Pulmonary artery endothelial cell (primary cell): ENCODE results near the gene FAM124B. TPM values are rescaled to one million over a fixed set of nuclear protein-coding genes. Genes with fewer than 3 reads are reported as not detected.
A peak's percentile ranks its signal among the peaks of the same experiment; 100 is the strongest.

Source experiments
- DNase-seq: peaks from one replicate; pipeline ENCODE4 v3.0.0-alpha.2; 2011; ENCODE audit warnings: low read depth, low spot score
- total RNA-seq: library from RNA; depleted of rRNA; stranded (reverse); fragments of >200 nt; gene quantifications from 2 replicates; pipeline ENCODE4 v1.2.3, GENCODE V29; 2014

The FAM124B gene, protein sequence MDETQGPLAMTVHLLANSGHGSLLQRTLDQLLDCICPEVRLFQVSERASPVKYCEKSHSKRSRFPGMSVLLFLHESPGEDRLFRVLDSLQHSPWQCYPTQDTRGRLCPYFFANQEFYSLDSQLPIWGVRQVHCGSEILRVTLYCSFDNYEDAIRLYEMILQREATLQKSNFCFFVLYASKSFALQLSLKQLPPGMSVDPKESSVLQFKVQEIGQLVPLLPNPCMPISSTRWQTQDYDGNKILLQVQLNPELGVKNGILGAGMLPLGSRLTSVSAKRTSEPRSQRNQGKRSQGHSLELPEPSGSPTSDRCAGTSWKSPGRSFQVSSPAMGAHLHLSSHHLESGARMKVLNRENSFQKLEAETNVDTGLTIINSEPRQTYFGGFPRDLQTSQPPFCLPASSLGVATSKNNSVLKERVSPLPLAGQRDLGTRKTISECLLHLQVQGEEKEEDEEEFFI
- total RNA-seq = 82.4 and 110 TPM in 2 replicates

DNA sequence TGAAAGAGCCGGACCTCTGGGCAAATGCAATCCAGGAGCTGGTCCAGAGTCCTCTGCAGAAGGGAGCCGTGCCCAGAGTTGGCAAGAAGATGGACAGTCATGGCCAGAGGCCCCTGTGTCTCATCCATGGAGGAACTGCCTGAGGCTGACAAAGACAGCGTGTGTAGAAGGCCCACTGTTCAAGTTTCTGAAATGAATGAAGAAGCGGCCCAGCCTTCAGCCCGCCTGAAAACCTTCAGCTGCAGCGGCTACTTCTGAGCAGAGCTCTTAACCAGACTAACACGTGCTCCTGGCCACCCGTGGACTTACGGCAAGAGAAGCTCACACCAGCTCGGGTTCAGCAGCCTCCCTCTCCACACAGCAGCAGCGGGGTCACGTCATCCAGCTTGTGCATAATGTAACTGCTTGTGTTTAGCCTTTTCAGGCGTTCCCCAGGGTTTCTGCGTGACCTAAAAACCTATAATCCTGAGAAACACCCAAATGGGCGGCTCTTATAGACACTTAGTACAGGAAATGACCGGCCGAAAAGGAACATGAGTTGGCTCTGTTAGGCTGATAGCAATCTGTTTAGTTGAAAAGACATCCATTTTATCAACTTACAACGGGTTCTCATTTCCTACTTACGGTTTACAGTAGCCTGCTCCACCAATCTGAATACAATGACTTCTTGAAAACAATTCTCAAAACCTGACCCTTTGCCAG, at the start of gene FAM124B:
Gene FAM124B, minus strand, starts transcription at position 467 of the 702 bp plus-strand sequence. Its CDS starts 339 bp downstream, at position 128.
- peak; percentile 99 for DNase-seq

DNA sequence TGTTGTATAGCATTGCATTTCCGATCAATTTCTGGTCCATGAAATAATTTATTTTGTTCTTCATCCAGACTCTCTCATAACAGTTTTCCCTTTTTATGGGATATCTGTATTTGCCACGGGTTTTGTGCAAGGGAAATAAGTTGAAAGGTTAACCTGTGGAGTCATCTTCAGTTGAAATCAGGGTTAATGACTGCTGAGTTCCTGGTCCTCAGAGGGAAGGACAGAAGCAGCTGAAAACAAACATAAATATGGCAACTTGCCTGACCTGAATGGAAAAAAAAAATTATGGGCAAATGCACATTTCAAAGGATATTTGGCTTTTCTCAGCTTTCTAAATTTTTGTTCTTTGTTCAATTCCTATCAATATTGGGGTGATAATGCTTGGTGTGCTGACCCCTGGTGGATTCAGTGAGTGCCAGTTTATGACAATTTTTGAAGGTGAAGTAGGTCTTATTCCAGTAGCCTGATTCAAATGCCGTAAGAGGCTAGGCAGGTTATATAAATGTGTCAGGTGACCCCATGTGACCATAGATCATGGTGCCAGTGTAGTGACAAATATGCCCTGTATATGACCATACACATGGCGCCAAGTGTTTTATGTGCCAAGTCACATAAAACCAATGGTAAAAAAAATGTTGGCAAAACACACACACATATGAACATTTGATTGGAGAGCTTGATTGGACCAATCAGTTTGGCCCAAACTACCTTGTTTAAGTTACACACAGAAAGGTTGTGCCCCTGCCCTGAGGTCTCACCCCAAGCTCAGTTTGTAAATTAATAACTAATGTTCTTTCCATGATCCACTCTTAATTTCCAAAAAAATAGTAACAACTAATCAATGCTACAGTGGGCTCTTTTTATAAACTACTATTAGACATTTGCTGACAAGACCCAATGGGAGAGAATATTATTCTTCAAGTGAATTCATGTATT, 47.6 kb upstream of the FAM124B start:
- DNase-seq = peak; percentile 32

- no peak for DNase-seq
These were observed 46.3 kb upstream of the FAM124B start for GRCh38 chr2:224448236-224448635.

- DNase-seq = no peak
These were observed 42.9 kb upstream of the FAM124B start for GRCh38 chr2:224444783-224445182.

- DNase-seq = no peak
These were observed 42.1 kb upstream of the FAM124B start for GRCh38 chr2:224444021-224444420.

GRCh38 chr2:224442071-224442967, 40.4 kb upstream of the FAM124B start:
- DNase-seq = no peak

DNA sequence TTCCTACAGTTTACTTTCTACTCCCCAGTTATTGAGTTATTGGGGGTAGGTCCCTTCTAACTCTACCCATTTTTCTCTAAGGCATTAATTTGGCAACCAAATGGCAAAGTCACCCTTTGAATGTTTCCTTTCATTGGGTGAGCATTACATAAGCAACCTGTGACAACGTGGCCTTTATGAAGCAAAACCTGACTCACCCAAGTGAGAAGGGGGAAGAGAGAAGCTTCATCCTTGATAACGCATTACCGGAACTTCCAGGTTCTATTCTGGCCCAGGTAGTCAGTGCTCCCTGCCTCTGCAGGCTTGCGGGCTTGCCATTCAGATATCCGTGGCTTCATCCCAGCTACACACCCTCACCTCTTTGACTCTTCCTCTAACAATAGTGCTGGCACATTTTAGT, 39.1 kb upstream of the FAM124B start:
- no peak for DNase-seq

DNA sequence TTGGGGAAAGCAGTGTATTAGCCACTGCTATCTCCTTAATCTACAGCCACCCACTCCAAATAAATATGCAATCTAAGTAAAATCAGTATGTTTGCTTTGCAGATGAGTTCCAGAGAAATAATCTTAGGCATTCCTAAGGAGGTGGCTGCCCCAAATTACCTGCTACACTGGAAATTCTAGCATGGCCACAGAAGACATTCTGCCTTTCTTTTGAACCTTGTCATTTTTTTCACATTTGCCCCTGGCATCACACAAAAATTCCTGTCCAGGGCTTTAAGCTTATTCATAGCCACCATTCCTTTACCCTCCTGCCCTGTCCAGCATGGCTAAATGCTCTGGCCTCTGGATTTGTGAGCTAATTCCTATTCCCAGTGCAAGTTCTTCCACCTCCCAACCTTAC, 36.8 kb upstream of the FAM124B start:
- DNase-seq = no peak

GRCh38 chr2:224436634-224437033, 34.7 kb upstream of the FAM124B start:
- DNase-seq = no peak

- DNase-seq = no peak
These were observed 32.7 kb upstream of the FAM124B start for GRCh38 chr2:224434618-224435017.

DNA sequence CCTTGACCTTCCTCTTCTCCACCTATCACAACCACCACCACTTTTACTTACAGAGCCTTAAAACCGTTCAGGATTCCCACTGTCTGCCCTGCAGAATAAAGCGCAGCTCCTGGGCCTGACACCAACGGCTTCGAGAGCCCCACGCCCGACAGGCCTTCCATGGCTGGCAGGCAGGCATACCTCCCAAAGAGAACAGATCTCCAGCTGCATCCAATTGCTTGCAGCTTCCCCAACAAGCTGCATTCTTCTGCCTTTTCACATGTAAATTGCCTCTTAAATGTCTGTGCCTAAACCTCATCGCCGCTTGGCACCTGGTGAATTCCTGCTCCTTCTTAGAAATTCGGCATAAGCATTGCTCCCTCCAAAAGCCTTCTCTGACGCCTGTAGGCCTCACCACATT, 31.5 kb upstream of the FAM124B start:
- no peak for DNase-seq

DNA sequence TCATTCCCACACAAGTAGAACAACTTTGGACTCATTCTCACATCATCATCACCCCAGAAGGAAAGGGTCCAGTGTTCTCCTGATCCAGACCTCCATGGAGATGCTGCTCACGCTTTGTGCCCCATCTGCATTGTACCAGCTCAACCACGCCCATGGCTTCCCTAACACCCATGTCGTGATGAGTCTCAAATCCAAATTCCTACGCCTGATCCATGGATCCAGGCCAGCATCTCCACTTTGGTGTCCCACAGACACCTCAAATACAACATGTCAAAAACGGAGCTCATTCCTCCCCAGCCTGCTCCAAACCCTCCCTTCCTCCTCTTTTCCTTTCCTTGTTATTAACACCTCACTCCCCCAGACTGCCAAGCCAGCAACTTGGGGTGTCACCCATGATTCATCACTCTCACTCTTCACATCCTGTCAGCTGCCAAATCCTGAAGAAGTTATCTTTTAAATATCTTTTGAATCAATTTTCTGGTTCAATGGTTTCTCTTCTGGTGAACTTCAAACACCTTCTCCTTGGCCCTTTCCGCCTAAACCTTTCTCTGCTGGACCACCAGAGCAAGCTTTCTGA, 30.2 kb upstream of the FAM124B start:
- no peak for DNase-seq

- DNase-seq = no peak
These were observed 27.5 kb upstream of the FAM124B start for GRCh38 chr2:224429441-224429810.

DNA sequence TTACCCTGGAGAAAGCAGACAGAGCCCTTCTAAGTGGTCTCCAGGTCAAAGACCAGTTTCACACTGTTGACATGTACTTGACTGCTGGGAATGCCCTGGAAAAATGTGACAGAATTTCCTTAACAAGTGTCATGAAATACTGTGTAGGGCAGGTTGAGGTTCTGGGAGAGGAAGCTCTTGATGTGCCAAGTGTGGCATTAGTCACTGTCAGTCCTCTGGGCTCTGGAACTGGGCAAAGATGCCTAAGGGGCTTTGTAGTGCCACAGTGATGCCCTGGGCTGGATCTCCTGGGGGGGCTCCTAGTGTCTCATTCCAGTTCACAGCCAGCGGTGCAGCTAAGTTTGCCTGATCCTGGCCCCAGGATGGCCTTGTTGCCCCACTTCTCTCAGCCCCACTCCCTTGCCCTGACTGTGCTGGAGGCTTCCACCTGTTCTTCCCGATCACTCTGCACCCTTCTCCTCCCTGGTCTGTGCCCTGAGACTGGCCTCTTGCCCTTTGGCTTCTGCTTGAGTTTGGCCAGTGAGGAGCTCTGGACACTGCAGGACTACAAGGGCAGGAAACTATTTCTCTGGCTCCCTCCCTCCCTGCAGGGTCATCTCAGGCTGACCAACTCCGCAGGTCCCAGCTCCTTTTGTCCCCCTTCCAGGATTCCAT, 27.0 kb upstream of the FAM124B start:
- no peak for DNase-seq

GRCh38 chr2:224427471-224427870, 25.6 kb upstream of the FAM124B start:
- no peak for DNase-seq

DNA sequence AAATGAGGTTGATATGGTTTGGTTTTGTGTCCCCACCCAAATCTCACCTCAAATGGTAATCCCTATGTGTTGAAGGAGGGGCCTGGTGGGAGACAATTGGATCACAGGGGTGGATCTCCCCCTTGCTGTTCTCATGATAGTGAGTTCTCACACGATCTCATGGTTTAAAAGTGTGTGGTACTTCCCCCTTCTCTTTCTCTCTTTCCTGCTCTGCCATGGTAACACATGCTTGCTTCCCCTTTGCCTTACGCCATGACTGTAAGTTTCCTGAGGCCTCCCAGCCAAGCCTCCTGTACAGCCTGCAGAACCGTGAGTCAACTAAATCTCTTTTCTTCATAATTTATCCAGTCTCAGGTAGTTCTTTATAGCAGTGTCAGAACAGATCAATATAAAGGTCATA, 24.7 kb upstream of the FAM124B start:
- DNase-seq = no peak

DNA sequence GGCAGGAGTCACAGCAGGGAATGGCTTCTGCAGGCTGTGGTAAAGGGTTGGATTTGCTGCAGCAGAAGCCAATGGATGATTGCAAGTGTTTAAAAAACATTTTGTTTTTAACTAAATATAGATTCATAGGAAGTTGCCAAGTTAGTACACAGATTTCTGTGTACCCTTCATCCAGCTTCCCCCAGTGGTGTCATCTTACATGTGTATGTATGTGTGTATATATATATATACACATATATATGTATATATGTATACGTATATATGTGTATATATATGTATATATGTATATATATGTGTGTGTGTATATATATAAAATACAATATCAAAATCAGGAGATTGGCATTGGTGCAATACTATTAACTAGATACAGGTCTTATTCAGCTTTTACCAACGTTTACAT, 19.2 kb upstream of the FAM124B start:
- DNase-seq = no peak

DNA sequence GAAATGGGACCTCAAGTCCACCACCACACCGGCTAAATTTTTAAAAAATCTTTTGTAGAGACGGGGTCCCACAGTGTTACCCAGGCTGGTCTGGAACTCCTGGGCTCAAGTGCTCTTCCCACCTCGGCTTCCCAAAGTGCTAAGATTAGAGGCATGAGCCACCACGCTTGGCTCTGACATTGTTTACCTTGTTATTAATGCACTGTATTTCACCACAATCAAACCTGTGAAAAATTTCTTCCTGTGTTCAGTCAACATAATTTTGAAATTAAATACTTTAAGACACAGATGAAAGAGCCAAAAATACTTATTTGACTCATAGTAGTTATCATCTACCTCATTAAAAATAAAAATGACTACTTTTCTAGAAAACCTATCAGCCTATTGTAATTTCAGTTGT, 16.0 kb upstream of the FAM124B start:
- DNase-seq = no peak

- peak; percentile 83 for DNase-seq
These were observed 15.4 kb upstream of the FAM124B start for GRCh38 chr2:224417361-224417729.
